Endothelial cell (in vitro differentiated cells): ENCODE measurements around the gene GINS1. TPM values are rescaled to one million over a fixed set of nuclear protein-coding genes. Genes with fewer than 3 reads are reported as not detected.

Experiments
- DNase-seq: peaks from one replicate; pipeline ENCODE4 v3.0.0; 2021; ENCODE audit warnings: low spot score
- H3K27ac Mint-ChIP-seq: one replicate; pipeline ENCODE4 v1.8.0; 2021; ENCODE audit warnings: mixed read lengths, inconsistent platforms; ENCODE audit not compliant: unreplicated experiment
- H3K27me3 Mint-ChIP-seq: one replicate; pipeline ENCODE4 v1.8.0; 2021; ENCODE audit warnings: mild to moderate bottlenecking, moderate library complexity, mixed read lengths, inconsistent platforms; ENCODE audit not compliant: unreplicated experiment
- H3K36me3 Mint-ChIP-seq: one replicate; pipeline ENCODE4 v1.8.0; 2021; ENCODE audit warnings: mild to moderate bottlenecking, low read depth, mixed read lengths, inconsistent platforms; ENCODE audit not compliant: unreplicated experiment
- H3K4me1 Mint-ChIP-seq: one replicate; pipeline ENCODE4 v1.8.0; 2021; ENCODE audit warnings: mild to moderate bottlenecking, mixed read lengths, inconsistent platforms; ENCODE audit not compliant: unreplicated experiment
- H3K4me3 Mint-ChIP-seq: one replicate; pipeline ENCODE4 v1.8.0; 2021; ENCODE audit warnings: mild to moderate bottlenecking, mixed read lengths, inconsistent platforms; ENCODE audit not compliant: unreplicated experiment
- H3K9me3 Mint-ChIP-seq: one replicate; pipeline ENCODE4 v1.8.0; 2021; ENCODE audit warnings: mixed read lengths, inconsistent platforms; ENCODE audit not compliant: unreplicated experiment
- total RNA-seq: library from RNA; stranded (reverse); fragmentation: NEBNext Ultra II Directional; extraction: Animal tissue kit (Norgen Biotek cat#: 25700); gene quantifications from one replicate; pipeline ENCODE4 v1.2.1, GENCODE V29; 2021; ENCODE audit not compliant: unreplicated experiment
- TF ChIP-seq, protein P1 (sequence below): fragments of 200-600 bp; sonication (generic); IDR thresholded peaks from one replicate; pipeline ENCODE4 v1.5.0; 2021; ENCODE audit warnings: antibody characterized with exemption; ENCODE audit not compliant: unreplicated experiment

Gene GINS1
- total RNA-seq, 1 donor from 2014 or later: 12.3 TPM

GRCh38 chr20:25372584-25373336 is 34.7 kb upstream of the GINS1 start:
- no peaks in the 10 kb centered on the region for H3K36me3 Mint-ChIP-seq
- no peaks in the 10 kb centered on the region for H3K9me3 Mint-ChIP-seq
- no peak for DNase-seq
- peaks cover 3% of the 10 kb centered on the region for H3K4me1 Mint-ChIP-seq
- H3K4me3 Mint-ChIP-seq: no peak overlapping the region
- TF ChIP-seq, protein P1, sequence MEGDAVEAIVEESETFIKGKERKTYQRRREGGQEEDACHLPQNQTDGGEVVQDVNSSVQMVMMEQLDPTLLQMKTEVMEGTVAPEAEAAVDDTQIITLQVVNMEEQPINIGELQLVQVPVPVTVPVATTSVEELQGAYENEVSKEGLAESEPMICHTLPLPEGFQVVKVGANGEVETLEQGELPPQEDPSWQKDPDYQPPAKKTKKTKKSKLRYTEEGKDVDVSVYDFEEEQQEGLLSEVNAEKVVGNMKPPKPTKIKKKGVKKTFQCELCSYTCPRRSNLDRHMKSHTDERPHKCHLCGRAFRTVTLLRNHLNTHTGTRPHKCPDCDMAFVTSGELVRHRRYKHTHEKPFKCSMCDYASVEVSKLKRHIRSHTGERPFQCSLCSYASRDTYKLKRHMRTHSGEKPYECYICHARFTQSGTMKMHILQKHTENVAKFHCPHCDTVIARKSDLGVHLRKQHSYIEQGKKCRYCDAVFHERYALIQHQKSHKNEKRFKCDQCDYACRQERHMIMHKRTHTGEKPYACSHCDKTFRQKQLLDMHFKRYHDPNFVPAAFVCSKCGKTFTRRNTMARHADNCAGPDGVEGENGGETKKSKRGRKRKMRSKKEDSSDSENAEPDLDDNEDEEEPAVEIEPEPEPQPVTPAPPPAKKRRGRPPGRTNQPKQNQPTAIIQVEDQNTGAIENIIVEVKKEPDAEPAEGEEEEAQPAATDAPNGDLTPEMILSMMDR: no peak
- no peak overlapping the region for H3K27ac Mint-ChIP-seq
- H3K27me3 Mint-ChIP-seq: no peaks in the 10 kb centered on the region

DNA sequence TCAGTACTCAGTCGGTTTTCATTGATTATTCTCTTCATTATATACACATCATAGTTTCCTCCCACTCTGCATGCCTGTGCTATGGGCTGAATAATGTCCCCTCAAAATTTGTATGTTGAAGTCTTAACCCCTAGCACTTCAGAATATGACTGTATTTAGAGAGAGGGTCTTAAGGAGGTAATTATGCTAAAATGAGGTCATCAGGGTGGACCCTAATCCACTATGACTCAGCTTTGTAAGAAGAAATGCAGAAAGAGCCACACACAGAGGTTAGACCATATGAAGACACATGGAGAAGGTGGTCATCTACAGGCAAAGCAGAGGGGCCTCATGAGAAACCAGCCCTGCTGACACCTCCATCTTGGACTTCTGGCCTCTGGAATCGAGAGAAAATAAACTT is 32.6 kb upstream of the GINS1 start:
- DNase-seq: no peak
- H3K4me3 Mint-ChIP-seq: no peak overlapping the region
- H3K4me1 Mint-ChIP-seq: peaks cover 3% of the 10 kb centered on the region
- no peak overlapping the region for H3K27ac Mint-ChIP-seq
- peaks cover 2% of the 10 kb centered on the region for H3K27me3 Mint-ChIP-seq
- TF ChIP-seq, protein P1: no peak
- no peaks in the 10 kb centered on the region for H3K9me3 Mint-ChIP-seq
- H3K36me3 Mint-ChIP-seq: no peaks in the 10 kb centered on the region

DNA sequence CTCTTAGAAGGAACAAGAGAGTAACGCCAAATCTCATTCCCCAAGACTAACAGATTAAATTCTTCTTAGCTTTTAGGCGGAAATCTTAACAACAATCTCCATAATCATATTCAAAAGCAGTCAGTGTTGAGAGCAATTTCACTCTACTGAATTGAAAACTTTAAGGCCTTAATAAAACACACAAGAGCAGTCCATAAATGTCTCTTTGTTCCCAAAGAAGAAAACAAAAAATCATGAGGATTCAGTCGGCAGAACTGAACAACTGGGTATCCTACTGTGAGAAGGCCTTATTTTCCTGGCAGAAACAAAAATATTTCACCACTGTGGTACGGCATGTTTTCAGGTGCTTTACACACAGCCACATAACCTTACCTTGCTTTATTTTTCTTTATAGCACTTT is 31.2 kb upstream of the GINS1 start:
- peaks cover 2% of the 10 kb centered on the region for H3K27me3 Mint-ChIP-seq
- no peak for DNase-seq

GRCh38 chr20:25376886-25377285 is 30.6 kb upstream of the GINS1 start:
- Mint-ChIP-seq H3K4me3 (no peak overlapping the region), H3K27ac (no peak overlapping the region), H3K9me3 (no peaks in the 10 kb centered on the region), H3K4me1 (no peaks in the 10 kb centered on the region), H3K27me3 (peaks cover 2% of the 10 kb centered on the region), H3K36me3 (no peaks in the 10 kb centered on the region)
- no peak for DNase-seq
- TF ChIP-seq, protein P1: no peak

More for the DNA sequence above, 31.2 kb upstream of the GINS1 start:
- Mint-ChIP-seq H3K27ac (no peak overlapping the region), H3K4me1 (no peaks in the 10 kb centered on the region), H3K4me3 (no peak overlapping the region), H3K9me3 (no peaks in the 10 kb centered on the region), H3K36me3 (no peaks in the 10 kb centered on the region)
- TF ChIP-seq, protein P1: no peak

GRCh38 chr20:25378189-25378883 is 29.1 kb upstream of the GINS1 start:
- DNase-seq: no peak
- H3K27ac Mint-ChIP-seq: no peak overlapping the region
- no peak overlapping the region for H3K4me3 Mint-ChIP-seq
- no peaks in the 10 kb centered on the region for H3K36me3 Mint-ChIP-seq
- no peaks in the 10 kb centered on the region for H3K9me3 Mint-ChIP-seq
- no peaks in the 10 kb centered on the region for H3K4me1 Mint-ChIP-seq
- TF ChIP-seq, protein P1: no peak
- peaks cover 2% of the 10 kb centered on the region for H3K27me3 Mint-ChIP-seq
